B cell (primary cell): ENCODE measurements around the gene GLP2R.

Experiments used
- EZH2 ChIP-seq: IDR thresholded peaks from 2 replicates; pipeline ENCODE4 v1.6.1; 2012; ENCODE audit warnings: borderline replicate concordance, low read depth, mild to moderate bottlenecking, moderate library complexity, low read length; ENCODE audit not compliant: insufficient read depth, poor library complexity, severe bottlenecking
- TF ChIP-seq, protein P1 (sequence below): fragments of 200-600 bp; IDR thresholded peaks from one replicate; pipeline ENCODE4 v1.8.0; 2022; ENCODE audit warnings: antibody characterized with exemption, mild to moderate bottlenecking

DNA sequence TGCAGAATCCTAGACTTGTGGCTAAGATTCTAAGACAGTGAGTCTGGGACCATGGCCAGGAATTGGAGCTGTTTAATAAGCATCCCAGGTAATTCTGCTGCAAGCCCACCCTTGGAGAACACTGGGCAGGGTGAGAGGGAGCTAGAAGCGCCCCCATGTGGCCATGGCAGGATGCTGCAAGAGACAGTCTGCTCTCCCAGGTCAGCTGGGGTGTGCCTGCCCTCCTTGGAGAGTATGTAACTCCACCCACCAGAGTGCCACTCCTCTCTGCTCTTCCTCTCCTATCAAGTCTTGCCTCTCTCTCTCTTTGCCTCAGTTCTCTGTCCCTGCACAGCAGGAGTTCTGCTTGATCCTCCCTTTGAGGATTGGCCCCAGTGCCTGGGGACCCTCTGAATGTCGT, 64.4 kb downstream of the GLP2R start:
- TF ChIP-seq, protein P1, sequence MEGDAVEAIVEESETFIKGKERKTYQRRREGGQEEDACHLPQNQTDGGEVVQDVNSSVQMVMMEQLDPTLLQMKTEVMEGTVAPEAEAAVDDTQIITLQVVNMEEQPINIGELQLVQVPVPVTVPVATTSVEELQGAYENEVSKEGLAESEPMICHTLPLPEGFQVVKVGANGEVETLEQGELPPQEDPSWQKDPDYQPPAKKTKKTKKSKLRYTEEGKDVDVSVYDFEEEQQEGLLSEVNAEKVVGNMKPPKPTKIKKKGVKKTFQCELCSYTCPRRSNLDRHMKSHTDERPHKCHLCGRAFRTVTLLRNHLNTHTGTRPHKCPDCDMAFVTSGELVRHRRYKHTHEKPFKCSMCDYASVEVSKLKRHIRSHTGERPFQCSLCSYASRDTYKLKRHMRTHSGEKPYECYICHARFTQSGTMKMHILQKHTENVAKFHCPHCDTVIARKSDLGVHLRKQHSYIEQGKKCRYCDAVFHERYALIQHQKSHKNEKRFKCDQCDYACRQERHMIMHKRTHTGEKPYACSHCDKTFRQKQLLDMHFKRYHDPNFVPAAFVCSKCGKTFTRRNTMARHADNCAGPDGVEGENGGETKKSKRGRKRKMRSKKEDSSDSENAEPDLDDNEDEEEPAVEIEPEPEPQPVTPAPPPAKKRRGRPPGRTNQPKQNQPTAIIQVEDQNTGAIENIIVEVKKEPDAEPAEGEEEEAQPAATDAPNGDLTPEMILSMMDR = peak; percentile 11
- TF ChIP-seq EZH2 = no peak
